ENCODE results near the gene MRAS. TPM values are rescaled to one million over a fixed set of nuclear protein-coding genes. Genes with fewer than 3 reads are reported as not detected.

Gene MRAS
- total and polyA plus RNA-seq, 5 donors from 2014 or later, result not detected

- no peak overlapping the region for H3K27ac ChIP-seq (ENCODE audit: insufficient read depth, low read length, poor library complexity, severe bottlenecking)
- no peaks in the 10 kb centered on the region for H3K36me3 Mint-ChIP-seq
- ATAC-seq (ENCODE audit: low read depth in 2 of 2) (no peak), DNase-seq (no peak)
- H3K36me3 ChIP-seq (ENCODE audit: control insufficient read depth, insufficient read depth, low read length), result no peaks in the 10 kb centered on the region
- H3K27me3 Mint-ChIP-seq, result peaks cover 50% of the 10 kb centered on the region
- H3K27me3 ChIP-seq (ENCODE audit: control insufficient read depth, insufficient read depth, low read length), result peaks cover 9% of the 10 kb centered on the region
- H3K9me3 Mint-ChIP-seq, result peaks cover 0 to 6% (median 0%) of the 10 kb centered on the region in 7 donors
- no peak overlapping the region for H3K4me3 Mint-ChIP-seq
- H3K4me3 ChIP-seq (ENCODE audit: low read depth, low read length), result no peak overlapping the region
- peaks cover 0 to 11% (median 3%) of the 10 kb centered on the region in 4 donors for H3K4me1 Mint-ChIP-seq
- H3K4me1 ChIP-seq (ENCODE audit: control insufficient read depth, insufficient read depth, low read length, poor library complexity, severe bottlenecking), result peaks cover 10% of the 10 kb centered on the region
- no peak overlapping the region for H3K27ac Mint-ChIP-seq
- no peaks in the 10 kb centered on the region for H3K9me3 ChIP-seq (ENCODE audit: control insufficient read depth in 2 of 2, low read length in 2 of 2)
These were observed 3.6 kb upstream of the MRAS start for GRCh38 chr3:138344754-138345153.

GRCh38 chr3:138348754-138349739, 668 bp downstream of the MRAS start:
- Mint-ChIP-seq H3K4me3 (peak overlapping the region in 3 of 4 donors; percentile 41 to 69 (median 48)), H3K27me3 (peaks cover 68% of the 10 kb centered on the region), H3K27ac (no peak overlapping the region), H3K4me1 (peaks cover 0 to 11% (median 3%) of the 10 kb centered on the region in 4 donors), H3K9me3 (peaks cover 0 to 4% (median 0%) of the 10 kb centered on the region in 7 donors), H3K36me3 (no peaks in the 10 kb centered on the region)
- H3K9me3 ChIP-seq (ENCODE audit: control insufficient read depth in 2 of 2, low read length in 2 of 2), result no peaks in the 10 kb centered on the region
- DNase-seq, result no peak
- ATAC-seq (ENCODE audit: low read depth in 2 of 2), result no peak
- H3K27ac ChIP-seq (ENCODE audit: insufficient read depth, low read length, poor library complexity, severe bottlenecking), result no peak overlapping the region
- peaks cover 13% of the 10 kb centered on the region for H3K27me3 ChIP-seq (ENCODE audit: control insufficient read depth, insufficient read depth, low read length)
- H3K4me3 ChIP-seq (ENCODE audit: low read depth, low read length), result no peak overlapping the region
- peaks cover 10% of the 10 kb centered on the region for H3K4me1 ChIP-seq (ENCODE audit: control insufficient read depth, insufficient read depth, low read length, poor library complexity, severe bottlenecking)
- no peaks in the 10 kb centered on the region for H3K36me3 ChIP-seq (ENCODE audit: control insufficient read depth, insufficient read depth, low read length)

- no peak overlapping the region for H3K27ac Mint-ChIP-seq
- DNase-seq (no peak), ATAC-seq (ENCODE audit: low read depth in 2 of 2) (no peak)
- Histone ChIP-seq H3K4me3 (ENCODE audit: low read depth, low read length) (no peak overlapping the region), H3K4me1 (ENCODE audit: control insufficient read depth, insufficient read depth, low read length, poor library complexity, severe bottlenecking) (peaks cover 10% of the 10 kb centered on the region), H3K36me3 (ENCODE audit: control insufficient read depth, insufficient read depth, low read length) (no peaks in the 10 kb centered on the region), H3K27me3 (ENCODE audit: control insufficient read depth, insufficient read depth, low read length) (peaks cover 13% of the 10 kb centered on the region), H3K27ac (ENCODE audit: insufficient read depth, low read length, poor library complexity, severe bottlenecking) (no peak overlapping the region), H3K9me3 (ENCODE audit: control insufficient read depth in 2 of 2, low read length in 2 of 2) (no peaks in the 10 kb centered on the region)
- H3K27me3 Mint-ChIP-seq, result peaks cover 63% of the 10 kb centered on the region
- H3K4me1 Mint-ChIP-seq, result peaks cover 0 to 11% (median 3%) of the 10 kb centered on the region in 4 donors
- no peaks in the 10 kb centered on the region for H3K36me3 Mint-ChIP-seq
- peak overlapping the region in 1 of 4 donors; percentile 41 for H3K4me3 Mint-ChIP-seq
- peaks cover 0 to 4% (median 0%) of the 10 kb centered on the region in 7 donors for H3K9me3 Mint-ChIP-seq
These were observed 1.7 kb downstream of the MRAS start for GRCh38 chr3:138349926-138350665.

- Mint-ChIP-seq H3K4me1 (peaks cover 0 to 11% (median 3%) of the 10 kb centered on the region in 4 donors), H3K4me3 (no peak overlapping the region)
These were observed 2.8 kb downstream of the MRAS start for GRCh38 chr3:138351151-138351550.

GRCh38 chr3:138351916-138352550, 3.7 kb downstream of the MRAS start:
- H3K4me1 Mint-ChIP-seq, result peaks cover 0 to 10% (median 2%) of the 10 kb centered on the region in 4 donors
- Histone ChIP-seq H3K27me3 (ENCODE audit: control insufficient read depth, insufficient read depth, low read length) (peaks cover 8% of the 10 kb centered on the region), H3K4me3 (ENCODE audit: low read depth, low read length) (no peak overlapping the region), H3K4me1 (ENCODE audit: control insufficient read depth, insufficient read depth, low read length, poor library complexity, severe bottlenecking) (peaks cover 10% of the 10 kb centered on the region), H3K9me3 (ENCODE audit: control insufficient read depth in 2 of 2, low read length in 2 of 2) (no peaks in the 10 kb centered on the region), H3K36me3 (ENCODE audit: control insufficient read depth, insufficient read depth, low read length) (no peaks in the 10 kb centered on the region), H3K27ac (ENCODE audit: insufficient read depth, low read length, poor library complexity, severe bottlenecking) (no peak overlapping the region)
- H3K9me3 Mint-ChIP-seq, result peaks cover 0 to 2% (median 0%) of the 10 kb centered on the region in 7 donors
- DNase-seq, result no peak
- no peak overlapping the region for H3K27ac Mint-ChIP-seq
- H3K4me3 Mint-ChIP-seq, result no peak overlapping the region
- H3K27me3 Mint-ChIP-seq, result peaks cover 51% of the 10 kb centered on the region
- H3K36me3 Mint-ChIP-seq, result no peaks in the 10 kb centered on the region
- ATAC-seq (ENCODE audit: low read depth in 2 of 2), result no peak

More at GRCh38 chr3:138351151-138351550, 2.8 kb downstream of the MRAS start:
- no peak overlapping the region for H3K27ac ChIP-seq (ENCODE audit: insufficient read depth, low read length, poor library complexity, severe bottlenecking)
- no peaks in the 10 kb centered on the region for H3K36me3 ChIP-seq (ENCODE audit: control insufficient read depth, insufficient read depth, low read length)
- H3K36me3 Mint-ChIP-seq, result no peaks in the 10 kb centered on the region
- H3K4me3 ChIP-seq (ENCODE audit: low read depth, low read length), result no peak overlapping the region
- H3K4me1 ChIP-seq (ENCODE audit: control insufficient read depth, insufficient read depth, low read length, poor library complexity, severe bottlenecking), result peaks cover 10% of the 10 kb centered on the region
- H3K9me3 Mint-ChIP-seq, result peaks cover 0 to 4% (median 0%) of the 10 kb centered on the region in 7 donors
- H3K27me3 Mint-ChIP-seq, result peaks cover 60% of the 10 kb centered on the region
- H3K27me3 ChIP-seq (ENCODE audit: control insufficient read depth, insufficient read depth, low read length), result peaks cover 10% of the 10 kb centered on the region
- no peak for DNase-seq
- no peaks in the 10 kb centered on the region for H3K9me3 ChIP-seq (ENCODE audit: control insufficient read depth in 2 of 2, low read length in 2 of 2)
- ATAC-seq (ENCODE audit: low read depth in 2 of 2), result no peak
- H3K27ac Mint-ChIP-seq, result no peak overlapping the region

GRCh38 chr3:138354376-138354775, 6.0 kb downstream of the MRAS start:
- Histone ChIP-seq H3K4me3 (ENCODE audit: low read depth, low read length) (no peak overlapping the region), H3K4me1 (ENCODE audit: control insufficient read depth, insufficient read depth, low read length, poor library complexity, severe bottlenecking) (no peaks in the 10 kb centered on the region), H3K27ac (ENCODE audit: insufficient read depth, low read length, poor library complexity, severe bottlenecking) (no peak overlapping the region), H3K27me3 (ENCODE audit: control insufficient read depth, insufficient read depth, low read length) (peaks cover 4% of the 10 kb centered on the region), H3K9me3 (ENCODE audit: control insufficient read depth in 2 of 2, low read length in 2 of 2) (no peaks in the 10 kb centered on the region), H3K36me3 (ENCODE audit: control insufficient read depth, insufficient read depth, low read length) (no peaks in the 10 kb centered on the region)
- Mint-ChIP-seq H3K36me3 (no peaks in the 10 kb centered on the region), H3K27ac (no peak overlapping the region), H3K9me3 (peaks cover 0 to 2% (median 0%) of the 10 kb centered on the region in 7 donors), H3K27me3 (peaks cover 34% of the 10 kb centered on the region), H3K4me3 (no peak overlapping the region), H3K4me1 (no peaks in the 10 kb centered on the region)
- ATAC-seq (ENCODE audit: low read depth in 2 of 2) (no peak), DNase-seq (no peak)

- Mint-ChIP-seq H3K9me3 (peaks cover 0 to 2% (median 0%) of the 10 kb centered on the region in 7 donors), H3K4me3 (no peak overlapping the region), H3K4me1 (no peaks in the 10 kb centered on the region), H3K27me3 (peaks cover 27% of the 10 kb centered on the region), H3K36me3 (no peaks in the 10 kb centered on the region), H3K27ac (no peak overlapping the region)
- no peak for DNase-seq
- no peak for ATAC-seq (ENCODE audit: low read depth in 2 of 2)
- no peak overlapping the region for H3K27ac ChIP-seq (ENCODE audit: insufficient read depth, low read length, poor library complexity, severe bottlenecking)
- no peaks in the 10 kb centered on the region for H3K4me1 ChIP-seq (ENCODE audit: control insufficient read depth, insufficient read depth, low read length, poor library complexity, severe bottlenecking)
- no peak overlapping the region for H3K4me3 ChIP-seq (ENCODE audit: low read depth, low read length)
- no peaks in the 10 kb centered on the region for H3K36me3 ChIP-seq (ENCODE audit: control insufficient read depth, insufficient read depth, low read length)
- peaks cover 4% of the 10 kb centered on the region for H3K27me3 ChIP-seq (ENCODE audit: control insufficient read depth, insufficient read depth, low read length)
- no peaks in the 10 kb centered on the region for H3K9me3 ChIP-seq (ENCODE audit: control insufficient read depth in 2 of 2, low read length in 2 of 2)
These were observed 6.7 kb downstream of the MRAS start for GRCh38 chr3:138355071-138355470.

All from CD4-positive, CD25-positive, alpha-beta regulatory T cell (primary cell).